K562 (cell line): ENCODE measurements around the gene MTFR2. TPM values are rescaled to one million over a fixed set of nuclear protein-coding genes. Genes with fewer than 3 reads are reported as not detected.
A peak's percentile ranks its signal among the peaks of the same experiment; 100 is the strongest.

Experiments
- E2F4 ChIP-seq: sonication (generic); formaldehyde crosslinking; IDR thresholded peaks from 2 replicates; pipeline ENCODE4 v1.8.0; 2022; ENCODE audit warnings: mild to moderate bottlenecking, low read depth, missing genetic modification reagents
- EP400 ChIP-seq: fragments of 450-650 bp; IDR thresholded peaks from 2 replicates; pipeline ENCODE4 v1.6.1; 2017; ENCODE audit warnings: antibody characterized with exemption, mild to moderate bottlenecking, moderate library complexity
- HDAC3 ChIP-seq: fragments of 450-650 bp; IDR thresholded peaks from 2 replicates; pipeline ENCODE4 v1.6.1; 2018; ENCODE audit warnings: borderline replicate concordance, mild to moderate bottlenecking, moderate library complexity; ENCODE audit not compliant: partially characterized antibody
- HNRNPLL ChIP-seq: fragments of 200-400 bp; formaldehyde crosslinking; IDR thresholded peaks from 2 replicates; pipeline ENCODE4 v1.6.1; 2017; ENCODE audit warnings: low read length, low read depth, mild to moderate bottlenecking; ENCODE audit not compliant: poor library complexity, severe bottlenecking
- MBD1 ChIP-seq: fragments of 250-450 bp; sonication (Bioruptor Pico); IDR thresholded peaks from 2 replicates; pipeline ENCODE4 v1.8.0; 2022; ENCODE audit warnings: inconsistent platforms
- MTA2 ChIP-seq: fragments of 450-650 bp; IDR thresholded peaks from 2 replicates; pipeline ENCODE4 v1.6.1; 2016; ENCODE audit warnings: low read depth
- PCBP2 ChIP-seq: fragments of 200-400 bp; formaldehyde crosslinking; IDR thresholded peaks from 2 replicates; pipeline ENCODE4 v1.6.1; 2018; ENCODE audit warnings: low read length, low read depth, mild to moderate bottlenecking, moderate library complexity; ENCODE audit not compliant: poor library complexity, severe bottlenecking
- POLR2H ChIP-seq: IDR thresholded peaks from 2 replicates; pipeline ENCODE4 v1.6.1; 2016; ENCODE audit warnings: missing genetic modification characterization, low read depth, mild to moderate bottlenecking, control low read depth, missing compliant biosample characterization, moderate library complexity
- PRPF4 ChIP-seq: fragments of 200-400 bp; formaldehyde crosslinking; IDR thresholded peaks from one replicate; pipeline ENCODE4 v1.6.1; 2017; ENCODE audit warnings: low read length, low read depth, mild to moderate bottlenecking; ENCODE audit not compliant: insufficient read depth, poor library complexity, severe bottlenecking
- RBM14 ChIP-seq: fragments of 200-400 bp; formaldehyde crosslinking; IDR thresholded peaks from 2 replicates; pipeline ENCODE4 v1.6.1; 2018; ENCODE audit warnings: low read depth, mild to moderate bottlenecking, low read length, moderate library complexity, borderline replicate concordance; ENCODE audit not compliant: insufficient read depth
- ZBTB2 ChIP-seq: fragments of 450-650 bp; IDR thresholded peaks from 2 replicates; pipeline ENCODE4 v1.6.1; 2016; ENCODE audit warnings: antibody characterized with exemption
- ZNF699 ChIP-seq: fragments of 250-450 bp; sonication (Bioruptor Pico); IDR thresholded peaks from 2 replicates; pipeline ENCODE4 v1.8.0; 2021; ENCODE audit warnings: mild to moderate bottlenecking, moderate library complexity; ENCODE audit not compliant: insufficient replicate concordance
- polyA plus RNA-seq, 8 experiments: library from polyadenylated mRNA; depleted of rRNA in 4 of 8; stranded (reverse) in 5 of 8; unstranded in 3 of 8; fragments of >200 nt; fragmentation: Nextera tagmentation in 2 of 8; fragmentation: Illumina TruSeq in 1 of 8; extraction: Ambion mirVana in 2 of 8; extraction: Trizol in 1 of 8; gene quantifications; 2 replicates each; pipeline versions ENCODE4 v1.2.1 to v1.2.3, GENCODE V29; 2011 to 2014; ENCODE audit warnings: inconsistent platforms in 1 of 8, missing spikeins in 1 of 8
- total RNA-seq, 7 experiments: library from RNA; depleted of rRNA in 6 of 7; stranded (reverse); fragments of >200 nt in 6 of 7; fragmentation: Illumina TruSeq in 2 of 7; extraction: Trizol in 2 of 7; gene quantifications; 2 replicates each; pipeline versions ENCODE4 v1.2.1 to v1.2.3, GENCODE V29; 2011 to 2021; ENCODE audit warnings: low replicate concordance in 1 of 7
- TF ChIP-seq, protein P1 (sequence below): fragments of 450-650 bp; IDR thresholded peaks from 2 replicates; pipeline ENCODE4 v1.7.1; 2018; ENCODE audit warnings: mild to moderate bottlenecking, low read depth; ENCODE audit not compliant: partially characterized antibody
- TF ChIP-seq, protein P2 (sequence below): fragments of 450-650 bp; IDR thresholded peaks from 2 replicates; pipeline ENCODE4 v1.6.1; 2017; ENCODE audit warnings: mild to moderate bottlenecking, moderate library complexity

Gene MTFR2
- total and polyA plus RNA-seq, 9 of the 15 experiments (the other 6 are each of a cell fraction or from before 2014, with no cell fraction given): 10.1 to 63.3 (median 45.9) TPM

GRCh38 chr6:136236466-136237293 is 13.4 kb downstream of the MTFR2 start (continued):
- TF ChIP-seq, protein P1, sequence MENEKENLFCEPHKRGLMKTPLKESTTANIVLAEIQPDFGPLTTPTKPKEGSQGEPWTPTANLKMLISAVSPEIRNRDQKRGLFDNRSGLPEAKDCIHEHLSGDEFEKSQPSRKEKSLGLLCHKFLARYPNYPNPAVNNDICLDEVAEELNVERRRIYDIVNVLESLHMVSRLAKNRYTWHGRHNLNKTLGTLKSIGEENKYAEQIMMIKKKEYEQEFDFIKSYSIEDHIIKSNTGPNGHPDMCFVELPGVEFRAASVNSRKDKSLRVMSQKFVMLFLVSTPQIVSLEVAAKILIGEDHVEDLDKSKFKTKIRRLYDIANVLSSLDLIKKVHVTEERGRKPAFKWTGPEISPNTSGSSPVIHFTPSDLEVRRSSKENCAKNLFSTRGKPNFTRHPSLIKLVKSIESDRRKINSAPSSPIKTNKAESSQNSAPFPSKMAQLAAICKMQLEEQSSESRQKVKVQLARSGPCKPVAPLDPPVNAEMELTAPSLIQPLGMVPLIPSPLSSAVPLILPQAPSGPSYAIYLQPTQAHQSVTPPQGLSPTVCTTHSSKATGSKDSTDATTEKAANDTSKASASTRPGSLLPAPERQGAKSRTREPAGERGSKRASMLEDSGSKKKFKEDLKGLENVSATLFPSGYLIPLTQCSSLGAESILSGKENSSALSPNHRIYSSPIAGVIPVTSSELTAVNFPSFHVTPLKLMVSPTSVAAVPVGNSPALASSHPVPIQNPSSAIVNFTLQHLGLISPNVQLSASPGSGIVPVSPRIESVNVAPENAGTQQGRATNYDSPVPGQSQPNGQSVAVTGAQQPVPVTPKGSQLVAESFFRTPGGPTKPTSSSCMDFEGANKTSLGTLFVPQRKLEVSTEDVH: peak; percentile 30
- TF ChIP-seq MBD1 (no peak), PCBP2 (no peak), POLR2H (peak; percentile 55; the same call in 1 of the 2 replicates), HDAC3 (peak; percentile 64), MTA2 (peak; percentile 77), ZBTB2 (peak; percentile 78), EP400 (peak; percentile 88), PRPF4 (no peak), RBM14 (no peak), HNRNPLL (no peak), ZNF699 (no peak), E2F4 (no peak)
- TF ChIP-seq, protein P2, sequence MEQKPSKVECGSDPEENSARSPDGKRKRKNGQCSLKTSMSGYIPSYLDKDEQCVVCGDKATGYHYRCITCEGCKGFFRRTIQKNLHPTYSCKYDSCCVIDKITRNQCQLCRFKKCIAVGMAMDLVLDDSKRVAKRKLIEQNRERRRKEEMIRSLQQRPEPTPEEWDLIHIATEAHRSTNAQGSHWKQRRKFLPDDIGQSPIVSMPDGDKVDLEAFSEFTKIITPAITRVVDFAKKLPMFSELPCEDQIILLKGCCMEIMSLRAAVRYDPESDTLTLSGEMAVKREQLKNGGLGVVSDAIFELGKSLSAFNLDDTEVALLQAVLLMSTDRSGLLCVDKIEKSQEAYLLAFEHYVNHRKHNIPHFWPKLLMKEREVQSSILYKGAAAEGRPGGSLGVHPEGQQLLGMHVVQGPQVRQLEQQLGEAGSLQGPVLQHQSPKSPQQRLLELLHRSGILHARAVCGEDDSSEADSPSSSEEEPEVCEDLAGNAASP: peak; percentile 91
